ENCODE measurements around the gene NRXN3.

Gene NRXN3

DNA sequence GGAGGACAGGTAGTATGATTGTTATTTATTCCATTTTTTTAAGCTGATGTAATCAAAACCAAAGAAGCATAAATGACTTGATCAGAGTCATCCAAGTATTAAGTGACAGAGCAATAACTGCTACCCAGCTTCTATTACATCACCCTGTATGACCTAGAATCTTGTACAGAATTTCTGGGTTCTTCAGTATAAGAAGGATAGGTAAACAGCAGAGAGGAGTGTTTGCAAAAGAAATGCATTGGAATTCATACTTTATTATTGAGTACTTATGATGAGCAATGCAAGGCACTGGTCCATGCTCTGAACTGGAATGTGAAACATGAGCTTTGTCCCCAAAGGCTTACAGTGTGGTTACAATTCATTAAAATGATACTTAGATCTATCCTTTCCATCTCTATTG, 1124.3 kb downstream of the NRXN3 start:
- no peak for TF ChIP-seq CTCF (IDR thresholded peaks at IDR 0.05; ENCODE audit: extremely low read depth, missing control alignments)
- DNase-seq (ENCODE audit: low spot score): no peak

DNA sequence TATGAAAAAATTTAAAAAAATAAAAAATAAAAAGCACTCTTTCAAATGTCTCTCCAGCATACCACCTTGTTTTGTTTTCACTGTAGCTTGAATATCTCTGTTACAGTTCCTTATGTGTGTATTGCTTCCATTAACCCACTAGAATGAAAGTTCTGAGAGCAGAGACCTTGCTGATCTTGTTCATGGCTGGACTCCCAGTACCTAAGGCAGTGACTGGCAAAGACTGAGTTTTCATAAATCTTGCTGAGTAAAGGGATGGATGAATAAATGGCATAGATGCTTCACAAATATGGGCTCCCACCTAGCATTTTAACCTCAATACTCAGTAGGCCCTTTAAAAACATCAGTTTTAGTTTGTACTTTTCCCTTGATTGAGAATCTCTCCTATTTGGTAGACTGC, 1125.2 kb downstream of the NRXN3 start:
- DNase-seq (ENCODE audit: low spot score): no peak
- TF ChIP-seq CTCF (IDR thresholded peaks at IDR 0.05; ENCODE audit: extremely low read depth, missing control alignments): no peak

DNA sequence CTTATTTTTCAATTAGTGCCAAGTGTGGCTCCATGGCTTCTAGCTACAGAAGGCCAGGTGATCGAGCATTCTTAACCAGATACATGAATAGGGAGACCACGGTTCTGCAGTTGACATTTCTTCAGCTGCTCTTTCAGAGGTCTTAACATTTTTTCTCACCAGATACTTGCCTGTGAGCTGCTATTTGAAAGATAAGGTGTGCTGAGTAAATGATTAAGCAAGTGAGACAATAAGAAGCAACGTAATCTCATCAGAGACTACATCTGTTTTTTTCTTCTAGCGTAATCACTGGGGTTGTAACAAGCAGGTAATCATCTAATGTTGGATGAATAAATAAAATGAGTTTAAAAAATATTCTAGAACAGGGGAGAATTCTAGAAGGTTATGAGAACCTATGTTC, 1128.2 kb downstream of the NRXN3 start:
- no peak for DNase-seq (ENCODE audit: low spot score)
- TF ChIP-seq CTCF (IDR thresholded peaks at IDR 0.05; ENCODE audit: extremely low read depth, missing control alignments): no peak

- no peak for TF ChIP-seq CTCF (IDR thresholded peaks at IDR 0.05; ENCODE audit: extremely low read depth, missing control alignments)
- no peak for DNase-seq (ENCODE audit: low spot score)
These were observed 1129.0 kb downstream of the NRXN3 start for GRCh38 chr14:79299162-79299561.

GRCh38 chr14:79304279-79304678, 1134.1 kb downstream of the NRXN3 start:
- no peak for TF ChIP-seq CTCF (IDR thresholded peaks at IDR 0.05; ENCODE audit: extremely low read depth, missing control alignments)
- DNase-seq (ENCODE audit: low spot score): no peak

DNA sequence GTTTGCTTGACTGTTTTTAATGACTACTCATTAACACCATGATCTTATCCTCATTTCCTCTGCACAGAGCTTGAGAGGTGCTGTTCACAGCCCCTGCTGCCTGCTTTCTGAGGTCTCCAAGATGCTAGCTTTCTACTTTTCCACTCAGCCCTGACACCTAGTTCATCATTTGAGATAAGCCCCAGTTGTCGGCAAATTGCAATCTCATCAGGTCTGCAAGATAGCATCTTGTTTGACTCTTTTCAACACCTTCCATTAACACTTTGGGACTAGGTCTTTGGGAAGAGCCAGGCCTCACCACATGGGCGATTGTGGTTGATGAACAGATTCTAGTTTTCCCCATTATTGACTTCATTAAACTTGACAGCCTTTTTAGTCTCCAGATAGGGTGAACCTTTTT, 1136.4 kb downstream of the NRXN3 start:
- DNase-seq (ENCODE audit: low spot score): no peak
- no peak for TF ChIP-seq CTCF (IDR thresholded peaks at IDR 0.05; ENCODE audit: extremely low read depth, missing control alignments)

DNA sequence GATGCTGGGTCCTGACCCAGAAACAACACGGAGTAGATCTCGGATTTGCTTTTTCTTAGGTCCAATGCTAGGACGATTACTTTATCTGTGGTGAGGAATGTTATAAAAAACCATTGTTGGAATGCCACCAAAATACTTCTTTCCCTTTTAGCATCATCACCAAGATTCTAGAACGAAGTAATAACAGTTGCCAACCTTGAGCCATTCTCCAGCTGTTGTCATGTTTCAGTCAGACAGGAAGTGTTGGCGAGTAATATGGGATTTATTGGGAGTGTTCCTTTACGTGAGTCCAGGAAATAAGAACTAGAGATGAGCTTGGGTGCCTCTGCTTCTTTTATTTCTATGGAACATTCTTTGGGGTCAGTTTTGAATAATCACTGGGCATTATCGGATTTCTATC, 1148.2 kb downstream of the NRXN3 start:
- DNase-seq (ENCODE audit: low spot score): no peak
- TF ChIP-seq CTCF (IDR thresholded peaks at IDR 0.05; ENCODE audit: extremely low read depth, missing control alignments): no peak

Data from GM20000 (cell line).